ENCODE results near the gene GPR42. TPM values are rescaled to one million over a fixed set of nuclear protein-coding genes. Genes with fewer than 3 reads are reported as not detected.

Gene GPR42
- total and polyA plus RNA-seq, 10 of the 15 experiments (the other 5 are each of a cell fraction or from before 2014, with no cell fraction given), result 0.13 TPM; not detected in 9

DNA sequence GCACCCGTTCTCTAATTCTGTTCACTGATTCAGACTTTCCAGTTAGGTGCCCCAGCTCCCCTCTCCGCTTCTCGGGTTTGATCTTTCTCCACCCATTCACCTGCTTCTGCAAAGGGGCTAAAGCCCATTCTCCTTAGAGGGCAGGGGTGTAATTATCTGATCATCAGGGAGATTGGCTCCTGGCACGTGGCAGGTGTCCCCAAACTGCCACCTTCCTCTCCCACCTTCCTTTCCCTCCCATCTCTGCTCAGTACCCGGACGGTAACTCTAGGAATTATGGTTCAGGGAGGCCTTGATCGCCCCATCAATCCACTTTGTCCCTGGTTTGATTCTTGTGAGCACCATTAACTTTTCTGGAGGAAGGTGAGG, 23.0 kb upstream of the GPR42 start (continued):
- TF ChIP-seq, protein P1, sequence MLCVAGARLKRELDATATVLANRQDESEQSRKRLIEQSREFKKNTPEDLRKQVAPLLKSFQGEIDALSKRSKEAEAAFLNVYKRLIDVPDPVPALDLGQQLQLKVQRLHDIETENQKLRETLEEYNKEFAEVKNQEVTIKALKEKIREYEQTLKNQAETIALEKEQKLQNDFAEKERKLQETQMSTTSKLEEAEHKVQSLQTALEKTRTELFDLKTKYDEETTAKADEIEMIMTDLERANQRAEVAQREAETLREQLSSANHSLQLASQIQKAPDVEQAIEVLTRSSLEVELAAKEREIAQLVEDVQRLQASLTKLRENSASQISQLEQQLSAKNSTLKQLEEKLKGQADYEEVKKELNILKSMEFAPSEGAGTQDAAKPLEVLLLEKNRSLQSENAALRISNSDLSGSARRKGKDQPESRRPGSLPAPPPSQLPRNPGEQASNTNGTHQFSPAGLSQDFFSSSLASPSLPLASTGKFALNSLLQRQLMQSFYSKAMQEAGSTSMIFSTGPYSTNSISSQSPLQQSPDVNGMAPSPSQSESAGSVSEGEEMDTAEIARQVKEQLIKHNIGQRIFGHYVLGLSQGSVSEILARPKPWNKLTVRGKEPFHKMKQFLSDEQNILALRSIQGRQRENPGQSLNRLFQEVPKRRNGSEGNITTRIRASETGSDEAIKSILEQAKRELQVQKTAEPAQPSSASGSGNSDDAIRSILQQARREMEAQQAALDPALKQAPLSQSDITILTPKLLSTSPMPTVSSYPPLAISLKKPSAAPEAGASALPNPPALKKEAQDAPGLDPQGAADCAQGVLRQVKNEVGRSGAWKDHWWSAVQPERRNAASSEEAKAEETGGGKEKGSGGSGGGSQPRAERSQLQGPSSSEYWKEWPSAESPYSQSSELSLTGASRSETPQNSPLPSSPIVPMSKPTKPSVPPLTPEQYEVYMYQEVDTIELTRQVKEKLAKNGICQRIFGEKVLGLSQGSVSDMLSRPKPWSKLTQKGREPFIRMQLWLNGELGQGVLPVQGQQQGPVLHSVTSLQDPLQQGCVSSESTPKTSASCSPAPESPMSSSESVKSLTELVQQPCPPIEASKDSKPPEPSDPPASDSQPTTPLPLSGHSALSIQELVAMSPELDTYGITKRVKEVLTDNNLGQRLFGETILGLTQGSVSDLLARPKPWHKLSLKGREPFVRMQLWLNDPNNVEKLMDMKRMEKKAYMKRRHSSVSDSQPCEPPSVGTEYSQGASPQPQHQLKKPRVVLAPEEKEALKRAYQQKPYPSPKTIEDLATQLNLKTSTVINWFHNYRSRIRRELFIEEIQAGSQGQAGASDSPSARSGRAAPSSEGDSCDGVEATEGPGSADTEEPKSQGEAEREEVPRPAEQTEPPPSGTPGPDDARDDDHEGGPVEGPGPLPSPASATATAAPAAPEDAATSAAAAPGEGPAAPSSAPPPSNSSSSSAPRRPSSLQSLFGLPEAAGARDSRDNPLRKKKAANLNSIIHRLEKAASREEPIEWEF (IDR thresholded peaks at IDR 0.05; ENCODE audit: insufficient replicate concordance, low read depth, low read length), result no peak
- TF ChIP-seq SMARCA5 (IDR thresholded peaks at IDR 0.05) (peak; percentile 56), RBBP5 (conservative IDR thresholded peaks at IDR 0.05) (no peak), POLR2AphosphoS2 (IDR thresholded peaks at IDR 0.05; ENCODE audit: low read depth, low read length) (peak; percentile 83; the same call in 1 of the 2 replicates), SIN3A (IDR thresholded peaks at IDR 0.05; ENCODE audit: low read depth, low read length) (no peak), ZNF217 (IDR thresholded peaks at IDR 0.05) (no peak)

Data from GM12878 (cell line).